Measurements from ENCODE around the gene MAB21L1. TPM values are rescaled to one million over a fixed set of nuclear protein-coding genes. Genes with fewer than 3 reads are reported as not detected.

Gene MAB21L1
- total RNA-seq (2021; ENCODE audit: unreplicated experiment): not detected
- not detected in 2 replicates for polyA plus RNA-seq (2012)
- not detected for Bru-seq, nascent RNA
- BruChase-seq, experiment 1, labeled RNA remaining after a 6-hour chase: not detected
- not detected for BruChase-seq, experiment 2, labeled RNA remaining after a 2-hour chase
- long read RNA-seq: 0 reads

DNA sequence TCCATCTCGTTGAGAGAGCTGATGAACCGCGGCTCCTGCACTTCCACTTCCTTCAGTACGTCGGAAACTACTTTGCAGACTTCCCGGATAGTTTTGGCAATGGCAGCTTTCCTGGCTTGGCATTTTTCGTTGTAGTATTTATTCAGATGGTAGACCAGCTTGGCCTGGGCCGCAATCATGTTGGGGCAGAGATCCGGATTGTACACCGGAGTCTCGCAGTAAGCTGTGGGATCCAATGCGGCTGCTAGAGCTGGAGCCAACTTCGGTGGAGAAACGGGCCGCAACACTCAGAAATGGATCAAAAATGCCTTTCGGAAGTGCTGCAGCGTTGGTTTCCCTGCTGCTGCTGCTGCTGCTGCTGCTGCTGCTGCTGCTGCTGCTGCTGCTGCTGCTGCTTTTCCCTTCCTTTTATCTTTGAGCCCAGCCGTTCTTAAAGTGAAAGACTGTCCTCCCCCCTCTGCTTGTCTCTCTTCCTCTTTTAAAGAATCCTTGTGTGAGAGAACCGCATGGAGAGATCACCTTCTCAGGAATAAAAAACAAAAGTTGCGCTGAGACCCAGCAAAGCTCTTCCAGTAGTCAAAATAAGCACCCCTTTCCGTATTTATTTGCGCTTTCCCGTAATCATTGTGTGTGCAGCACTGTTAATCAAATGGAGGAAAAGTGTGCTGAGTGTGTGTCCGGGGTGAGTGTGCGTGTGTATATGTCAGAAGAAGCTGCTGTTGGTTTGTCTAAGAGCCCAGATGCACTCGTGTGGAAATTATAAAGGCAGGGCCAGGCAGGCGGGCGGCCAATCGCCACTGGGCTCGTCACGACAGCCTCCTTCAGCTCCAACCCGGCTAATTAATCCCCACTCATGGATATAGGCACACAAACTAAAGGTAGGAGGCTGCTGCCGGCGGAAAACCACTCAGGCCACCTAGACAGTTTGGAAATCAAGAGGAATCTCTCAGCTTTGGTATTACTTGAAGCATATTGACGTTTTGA lies at the start of gene MAB21L1:
TSS of gene MAB21L1 (minus strand) at position 730 of the 984 bp plus-strand sequence. CDS start at position 179, 551 bp downstream.
- POLR2A ChIA-PET: no interaction called here
- H3K9me2 ChIP-seq (ENCODE audit: insufficient read depth): no peaks in the 10 kb centered on the region
- H3K27ac ChIP-seq (ENCODE audit: low read depth, low read length): no peak within 1 kb of the TSS
- CTCF ChIA-PET: no interaction called here
- no peaks in the 10 kb centered on the region for H3K36me3 ChIP-seq (ENCODE audit: control insufficient read depth in 1 of 2, insufficient read depth in 2 of 2, low read length in 2 of 2)
- H3K4me1 ChIP-seq (ENCODE audit: control insufficient read depth in 1 of 2, insufficient read depth in 2 of 2, low read length in 2 of 2): no peaks in the 10 kb centered on the region
- RAD21 ChIA-PET (ENCODE audit: low non-redundant PET in 1 of 2, low total read pairs in 2 of 2, uncharacterized antibody in 2 of 2, unreplicated experiment in 2 of 2): no interaction called here
- no peak within 1 kb of the TSS for H2AFZ ChIP-seq (ENCODE audit: low read depth, low read length, poor library complexity, severe bottlenecking)
- no peaks in the 10 kb centered on the region for H3K79me2 ChIP-seq (ENCODE audit: insufficient read depth, low read length)
- no peak for DNase-seq (ENCODE audit: low read depth, low spot score)
- no peaks in the 10 kb centered on the region for H4K20me1 ChIP-seq (ENCODE audit: insufficient read depth)
- BruUV-seq (replicated peaks): no TSS peak
- H3K4me2 ChIP-seq (ENCODE audit: low read length): no peak within 1 kb of the TSS
- H3K9ac ChIP-seq (ENCODE audit: low read length): no peak within 1 kb of the TSS
- H3K27me3 ChIP-seq (ENCODE audit: insufficient read depth, low read length): no peaks in the 10 kb centered on the region
- H3K9me3 ChIP-seq (ENCODE audit: control insufficient read depth in 1 of 2, insufficient read depth in 1 of 2, low read depth in 1 of 2, low read length in 2 of 2): no peaks in the 10 kb centered on the region
- ATAC-seq: no peak
- intact Hi-C loops (cut with micrococcal nuclease): no loop called here
- TF ChIP-seq POLR2AphosphoS5 (IDR thresholded peaks at IDR 0.05; ENCODE audit: low read depth, low read length): no peak
- no peak for TF ChIP-seq CEBPB (IDR thresholded peaks at IDR 0.05; ENCODE audit: low read depth)
- TF ChIP-seq, protein P1, sequence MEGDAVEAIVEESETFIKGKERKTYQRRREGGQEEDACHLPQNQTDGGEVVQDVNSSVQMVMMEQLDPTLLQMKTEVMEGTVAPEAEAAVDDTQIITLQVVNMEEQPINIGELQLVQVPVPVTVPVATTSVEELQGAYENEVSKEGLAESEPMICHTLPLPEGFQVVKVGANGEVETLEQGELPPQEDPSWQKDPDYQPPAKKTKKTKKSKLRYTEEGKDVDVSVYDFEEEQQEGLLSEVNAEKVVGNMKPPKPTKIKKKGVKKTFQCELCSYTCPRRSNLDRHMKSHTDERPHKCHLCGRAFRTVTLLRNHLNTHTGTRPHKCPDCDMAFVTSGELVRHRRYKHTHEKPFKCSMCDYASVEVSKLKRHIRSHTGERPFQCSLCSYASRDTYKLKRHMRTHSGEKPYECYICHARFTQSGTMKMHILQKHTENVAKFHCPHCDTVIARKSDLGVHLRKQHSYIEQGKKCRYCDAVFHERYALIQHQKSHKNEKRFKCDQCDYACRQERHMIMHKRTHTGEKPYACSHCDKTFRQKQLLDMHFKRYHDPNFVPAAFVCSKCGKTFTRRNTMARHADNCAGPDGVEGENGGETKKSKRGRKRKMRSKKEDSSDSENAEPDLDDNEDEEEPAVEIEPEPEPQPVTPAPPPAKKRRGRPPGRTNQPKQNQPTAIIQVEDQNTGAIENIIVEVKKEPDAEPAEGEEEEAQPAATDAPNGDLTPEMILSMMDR (IDR thresholded peaks at IDR 0.05 in 2 of 3, conservative IDR thresholded peaks at IDR 0.05 in 1 of 3; ENCODE audit: borderline replicate concordance in 1 of 3, insufficient read depth in 1 of 3, low read depth in 2 of 3, low read length in 2 of 3): no peak
- no peak for TF ChIP-seq RAD21 (IDR thresholded peaks at IDR 0.05; ENCODE audit: low read depth)
- TF ChIP-seq SP1 (IDR thresholded peaks at IDR 0.05; ENCODE audit: low read depth): no peak
- no peak for TF ChIP-seq ZFX (IDR thresholded peaks at IDR 0.05)
- TF ChIP-seq ZNF274 (IDR thresholded peaks at IDR 0.05; ENCODE audit: low read depth, low read length): no peak
- no peak for TF ChIP-seq MAX (IDR thresholded peaks at IDR 0.05)
- TF ChIP-seq ZBTB33 (IDR thresholded peaks at IDR 0.05; ENCODE audit: extremely low read depth, insufficient replicate concordance, low read length): no peak
- TF ChIP-seq ATF3 (IDR thresholded peaks at IDR 0.05): no peak
- TF ChIP-seq YY1 (IDR thresholded peaks at IDR 0.05; ENCODE audit: extremely low read depth, insufficient replicate concordance, low read depth, low read length): no peak
- TF ChIP-seq CBX3 (IDR thresholded peaks at IDR 0.05; ENCODE audit: low read depth): no peak
- TF ChIP-seq EZH2 (IDR thresholded peaks at IDR 0.05): no peak
- TF ChIP-seq SIN3A (IDR thresholded peaks at IDR 0.05; ENCODE audit: low read depth): no peak
- TF ChIP-seq, protein P2, sequence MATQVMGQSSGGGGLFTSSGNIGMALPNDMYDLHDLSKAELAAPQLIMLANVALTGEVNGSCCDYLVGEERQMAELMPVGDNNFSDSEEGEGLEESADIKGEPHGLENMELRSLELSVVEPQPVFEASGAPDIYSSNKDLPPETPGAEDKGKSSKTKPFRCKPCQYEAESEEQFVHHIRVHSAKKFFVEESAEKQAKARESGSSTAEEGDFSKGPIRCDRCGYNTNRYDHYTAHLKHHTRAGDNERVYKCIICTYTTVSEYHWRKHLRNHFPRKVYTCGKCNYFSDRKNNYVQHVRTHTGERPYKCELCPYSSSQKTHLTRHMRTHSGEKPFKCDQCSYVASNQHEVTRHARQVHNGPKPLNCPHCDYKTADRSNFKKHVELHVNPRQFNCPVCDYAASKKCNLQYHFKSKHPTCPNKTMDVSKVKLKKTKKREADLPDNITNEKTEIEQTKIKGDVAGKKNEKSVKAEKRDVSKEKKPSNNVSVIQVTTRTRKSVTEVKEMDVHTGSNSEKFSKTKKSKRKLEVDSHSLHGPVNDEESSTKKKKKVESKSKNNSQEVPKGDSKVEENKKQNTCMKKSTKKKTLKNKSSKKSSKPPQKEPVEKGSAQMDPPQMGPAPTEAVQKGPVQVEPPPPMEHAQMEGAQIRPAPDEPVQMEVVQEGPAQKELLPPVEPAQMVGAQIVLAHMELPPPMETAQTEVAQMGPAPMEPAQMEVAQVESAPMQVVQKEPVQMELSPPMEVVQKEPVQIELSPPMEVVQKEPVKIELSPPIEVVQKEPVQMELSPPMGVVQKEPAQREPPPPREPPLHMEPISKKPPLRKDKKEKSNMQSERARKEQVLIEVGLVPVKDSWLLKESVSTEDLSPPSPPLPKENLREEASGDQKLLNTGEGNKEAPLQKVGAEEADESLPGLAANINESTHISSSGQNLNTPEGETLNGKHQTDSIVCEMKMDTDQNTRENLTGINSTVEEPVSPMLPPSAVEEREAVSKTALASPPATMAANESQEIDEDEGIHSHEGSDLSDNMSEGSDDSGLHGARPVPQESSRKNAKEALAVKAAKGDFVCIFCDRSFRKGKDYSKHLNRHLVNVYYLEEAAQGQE (IDR thresholded peaks at IDR 0.05; ENCODE audit: low read depth): no peak
- H3K4me3 ChIP-seq (replicated peaks in 1 of 2; ENCODE audit: low read depth in 1 of 2, low read length in 2 of 2): no peak within 1 kb of the TSS
